GM23338 (cell line): Measurements from ENCODE around the gene RPEL1. TPM values are rescaled to one million over a fixed set of nuclear protein-coding genes. Genes with fewer than 3 reads are reported as not detected.

Experiments used
- ATAC-seq: fragments of 200-7000 bp; cut with Tn5 transposase; 3 replicates; pipeline ENCODE4 v1.9.1; 2020
- DNase-seq: peaks from one replicate; pipeline ENCODE4 v3.0.0-alpha.2; 2015; ENCODE audit warnings: low spot score
- H2AFZ ChIP-seq: fragments of 200-600 bp; sonication (generic); 2 replicates; pipeline ENCODE4 v1.8.0; 2016; ENCODE audit warnings: antibody characterized with exemption, mild to moderate bottlenecking, moderate library complexity
- H3F3A ChIP-seq: fragments of 200-600 bp; sonication (generic); replicated peaks from 2 replicates; pipeline ENCODE4 v1.8.0; 2017; ENCODE audit warnings: antibody characterized with exemption, mixed run types, low read depth
- H3K27ac ChIP-seq: fragments of 200-600 bp; sonication (generic); 2 replicates; pipeline ENCODE4 v1.6.1; 2016; ENCODE audit warnings: low read depth
- H3K27me3 ChIP-seq: fragments of 200-600 bp; sonication (generic); 2 replicates; pipeline ENCODE4 v1.8.0; 2016; ENCODE audit warnings: mild to moderate bottlenecking, mixed run types, moderate library complexity; ENCODE audit not compliant: insufficient read depth
- H3K36me3 ChIP-seq: fragments of 200-600 bp; sonication (generic); 2 replicates; pipeline ENCODE4 v1.8.0; 2016; ENCODE audit warnings: mild to moderate bottlenecking; ENCODE audit not compliant: insufficient read depth
- H3K4me1 ChIP-seq: fragments of 200-600 bp; sonication (generic); 2 replicates; pipeline ENCODE4 v1.8.0; 2016; ENCODE audit warnings: mild to moderate bottlenecking, moderate library complexity; ENCODE audit not compliant: insufficient read depth
- H3K4me2 ChIP-seq: fragments of 200-600 bp; sonication (generic); 2 replicates; pipeline ENCODE4 v1.7.1; 2017; ENCODE audit warnings: mixed run types
- H3K4me3 ChIP-seq: fragments of 200-600 bp; sonication (generic); 2 replicates; pipeline ENCODE4 v1.6.1; 2016; ENCODE audit warnings: mixed run types
- H3K79me2 ChIP-seq: fragments of 200-600 bp; sonication (generic); replicated peaks from 2 replicates; pipeline ENCODE4 v1.8.0; 2017; ENCODE audit warnings: mild to moderate bottlenecking; ENCODE audit not compliant: insufficient read depth
- H3K9me2 ChIP-seq: fragments of 200-600 bp; sonication (generic); 2 replicates; pipeline ENCODE4 v1.8.0; 2017; ENCODE audit not compliant: insufficient read depth
- H4K20me1 ChIP-seq: fragments of 200-600 bp; sonication (generic); replicated peaks from 2 replicates; pipeline ENCODE4 v1.8.0; 2017; ENCODE audit warnings: mild to moderate bottlenecking; ENCODE audit not compliant: insufficient read depth
- H3K27ac Mint-ChIP-seq: 2 replicates; pipeline ENCODE4 v1.8.0; 2020; ENCODE audit warnings: inconsistent platforms, mild to moderate bottlenecking, moderate library complexity, mixed read lengths
- H3K27me3 Mint-ChIP-seq: 3 replicates; pipeline ENCODE4 v1.8.0; 2022; ENCODE audit warnings: low read depth, mild to moderate bottlenecking, moderate library complexity, mixed read lengths, inconsistent platforms; ENCODE audit not compliant: insufficient read depth, poor library complexity
- H3K36me3 Mint-ChIP-seq: 3 replicates; pipeline ENCODE4 v1.8.0; 2021; ENCODE audit warnings: low read depth, mild to moderate bottlenecking, inconsistent platforms, moderate library complexity, mixed read lengths
- H3K4me1 Mint-ChIP-seq: 3 replicates; pipeline ENCODE4 v1.8.0; 2020; ENCODE audit warnings: mild to moderate bottlenecking, inconsistent platforms, mixed read lengths
- H3K4me3 Mint-ChIP-seq: 3 replicates; pipeline ENCODE4 v1.8.0; 2021; ENCODE audit warnings: moderate library complexity, mild to moderate bottlenecking, inconsistent platforms, mixed read lengths
- H3K9me3 Mint-ChIP-seq: 3 replicates; pipeline ENCODE4 v1.8.0; 2020; ENCODE audit warnings: moderate library complexity, mild to moderate bottlenecking, inconsistent platforms, mixed read lengths
- CREB1 ChIP-seq: fragments of 250-450 bp; sonication (Bioruptor Pico); IDR thresholded peaks from 2 replicates; pipeline ENCODE4 v1.5.0; 2020; ENCODE audit warnings: low read depth, mild to moderate bottlenecking, moderate library complexity
- EZH2phosphoT487 ChIP-seq: fragments of 200-600 bp; sonication (generic); IDR thresholded peaks from one replicate; pipeline ENCODE4 v1.8.1; 2018; ENCODE audit warnings: antibody characterized with exemption; ENCODE audit not compliant: unreplicated experiment
- POLR2AphosphoS5 ChIP-seq: IDR thresholded peaks from 2 replicates; pipeline ENCODE4 v1.6.1; 2016; ENCODE audit warnings: antibody characterized with exemption, low read depth
- ZNF114 ChIP-seq: fragments of 250-450 bp; sonication (Bioruptor Pico); IDR thresholded peaks from 2 replicates; pipeline ENCODE4 v1.5.0; 2020; ENCODE audit warnings: mild to moderate bottlenecking, moderate library complexity
- ZNF331 ChIP-seq: fragments of 250-450 bp; sonication (Bioruptor Pico); IDR thresholded peaks from 2 replicates; pipeline ENCODE4 v1.5.0; 2020; ENCODE audit warnings: low read depth, mild to moderate bottlenecking, moderate library complexity
- polyA plus RNA-seq: library from polyadenylated mRNA; unstranded; fragments of >200 nt; fragmentation: Nextera tagmentation; extraction: Ambion mirVana; gene quantifications from 2 replicates; pipeline ENCODE4 v1.2.1, GENCODE V29; 2016
- total RNA-seq: library from RNA; depleted of rRNA; stranded (reverse); fragments of >200 nt; shearing (Covaris generic); gene quantifications from 2 replicates; pipeline ENCODE4 v1.2.3, GENCODE V29; 2014
- TF ChIP-seq, protein P1 (sequence below): IDR thresholded peaks from one replicate; pipeline ENCODE4 v1.6.1; 2018; ENCODE audit warnings: antibody characterized with exemption; ENCODE audit not compliant: unreplicated experiment
- TF ChIP-seq, protein P2 (sequence below): IDR thresholded peaks from 2 replicates; pipeline ENCODE4 v1.6.1; 2016; ENCODE audit warnings: antibody characterized with exemption
- TF ChIP-seq, protein P3 (sequence below): fragments of 250-450 bp; sonication (Bioruptor Pico); IDR thresholded peaks from 2 replicates; pipeline ENCODE4 v1.5.0; 2020; ENCODE audit warnings: mild to moderate bottlenecking, moderate library complexity

RPEL1 gene
- total and polyA plus RNA-seq, 2 experiments from 2014 or later, result not detected

DNA sequence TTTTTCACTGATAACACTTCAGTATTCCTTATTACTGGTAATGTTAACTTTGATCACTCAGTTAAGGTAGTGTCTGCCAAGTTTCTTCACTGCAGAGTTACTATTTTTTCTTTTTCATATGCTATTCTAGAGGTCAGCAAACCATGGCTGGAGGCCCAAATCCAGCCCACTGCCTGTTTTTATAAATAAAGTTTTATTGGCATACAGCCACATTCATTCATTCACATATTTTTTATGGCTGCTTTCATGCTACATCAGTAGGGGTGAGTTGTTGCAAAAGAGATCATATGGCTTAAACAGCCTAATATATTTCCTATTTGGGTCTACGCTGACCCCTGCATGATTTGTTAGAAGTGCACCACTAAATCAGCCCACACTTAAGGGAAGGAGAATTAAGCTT lies 10.9 kb downstream of the RPEL1 start:
- H3K4me2 ChIP-seq, result no peak overlapping the region
- Mint-ChIP-seq H3K27me3 (peaks cover 2% of the 10 kb centered on the region), H3K27ac (no peak overlapping the region), H3K4me3 (no peak overlapping the region), H3K9me3 (peaks cover 37% of the 10 kb centered on the region), H3K36me3 (peaks cover 20% of the 10 kb centered on the region; the same call in 2 of the 3 replicates), H3K4me1 (no peaks in the 10 kb centered on the region; the same call in 2 of the 3 replicates)
- 0 out of 2 replicates have a peak, but pooled peaks cover 4% of the 10 kb centered on the region for H3K9me2 ChIP-seq
- no peak overlapping the region for H3K4me3 ChIP-seq
- DNase-seq, result no peak
- no peaks in the 10 kb centered on the region for H3K79me2 ChIP-seq
- no peak overlapping the region for H2AFZ ChIP-seq
- no peak overlapping the region for H3K27ac ChIP-seq
- H3K27me3 ChIP-seq, result no peaks in the 10 kb centered on the region
- no peaks in the 10 kb centered on the region for H4K20me1 ChIP-seq
- no peaks in the 10 kb centered on the region; the same call in 1 of the 2 replicates for H3K36me3 ChIP-seq
- no peaks in the 10 kb centered on the region for H3K4me1 ChIP-seq
- no peaks in the 10 kb centered on the region for H3F3A ChIP-seq
- TF ChIP-seq EZH2phosphoT487, result no peak
- TF ChIP-seq ZNF331 (CRISPR knock-in tag), result no peak
- TF ChIP-seq, protein P1, sequence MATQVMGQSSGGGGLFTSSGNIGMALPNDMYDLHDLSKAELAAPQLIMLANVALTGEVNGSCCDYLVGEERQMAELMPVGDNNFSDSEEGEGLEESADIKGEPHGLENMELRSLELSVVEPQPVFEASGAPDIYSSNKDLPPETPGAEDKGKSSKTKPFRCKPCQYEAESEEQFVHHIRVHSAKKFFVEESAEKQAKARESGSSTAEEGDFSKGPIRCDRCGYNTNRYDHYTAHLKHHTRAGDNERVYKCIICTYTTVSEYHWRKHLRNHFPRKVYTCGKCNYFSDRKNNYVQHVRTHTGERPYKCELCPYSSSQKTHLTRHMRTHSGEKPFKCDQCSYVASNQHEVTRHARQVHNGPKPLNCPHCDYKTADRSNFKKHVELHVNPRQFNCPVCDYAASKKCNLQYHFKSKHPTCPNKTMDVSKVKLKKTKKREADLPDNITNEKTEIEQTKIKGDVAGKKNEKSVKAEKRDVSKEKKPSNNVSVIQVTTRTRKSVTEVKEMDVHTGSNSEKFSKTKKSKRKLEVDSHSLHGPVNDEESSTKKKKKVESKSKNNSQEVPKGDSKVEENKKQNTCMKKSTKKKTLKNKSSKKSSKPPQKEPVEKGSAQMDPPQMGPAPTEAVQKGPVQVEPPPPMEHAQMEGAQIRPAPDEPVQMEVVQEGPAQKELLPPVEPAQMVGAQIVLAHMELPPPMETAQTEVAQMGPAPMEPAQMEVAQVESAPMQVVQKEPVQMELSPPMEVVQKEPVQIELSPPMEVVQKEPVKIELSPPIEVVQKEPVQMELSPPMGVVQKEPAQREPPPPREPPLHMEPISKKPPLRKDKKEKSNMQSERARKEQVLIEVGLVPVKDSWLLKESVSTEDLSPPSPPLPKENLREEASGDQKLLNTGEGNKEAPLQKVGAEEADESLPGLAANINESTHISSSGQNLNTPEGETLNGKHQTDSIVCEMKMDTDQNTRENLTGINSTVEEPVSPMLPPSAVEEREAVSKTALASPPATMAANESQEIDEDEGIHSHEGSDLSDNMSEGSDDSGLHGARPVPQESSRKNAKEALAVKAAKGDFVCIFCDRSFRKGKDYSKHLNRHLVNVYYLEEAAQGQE, result no peak
- TF ChIP-seq, protein P2, sequence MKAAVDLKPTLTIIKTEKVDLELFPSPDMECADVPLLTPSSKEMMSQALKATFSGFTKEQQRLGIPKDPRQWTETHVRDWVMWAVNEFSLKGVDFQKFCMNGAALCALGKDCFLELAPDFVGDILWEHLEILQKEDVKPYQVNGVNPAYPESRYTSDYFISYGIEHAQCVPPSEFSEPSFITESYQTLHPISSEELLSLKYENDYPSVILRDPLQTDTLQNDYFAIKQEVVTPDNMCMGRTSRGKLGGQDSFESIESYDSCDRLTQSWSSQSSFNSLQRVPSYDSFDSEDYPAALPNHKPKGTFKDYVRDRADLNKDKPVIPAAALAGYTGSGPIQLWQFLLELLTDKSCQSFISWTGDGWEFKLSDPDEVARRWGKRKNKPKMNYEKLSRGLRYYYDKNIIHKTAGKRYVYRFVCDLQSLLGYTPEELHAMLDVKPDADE, result no peak
- TF ChIP-seq CREB1, result no peak
- no peak for TF ChIP-seq ZNF114
- TF ChIP-seq POLR2AphosphoS5, result no peak
- no peak for ATAC-seq

DNA sequence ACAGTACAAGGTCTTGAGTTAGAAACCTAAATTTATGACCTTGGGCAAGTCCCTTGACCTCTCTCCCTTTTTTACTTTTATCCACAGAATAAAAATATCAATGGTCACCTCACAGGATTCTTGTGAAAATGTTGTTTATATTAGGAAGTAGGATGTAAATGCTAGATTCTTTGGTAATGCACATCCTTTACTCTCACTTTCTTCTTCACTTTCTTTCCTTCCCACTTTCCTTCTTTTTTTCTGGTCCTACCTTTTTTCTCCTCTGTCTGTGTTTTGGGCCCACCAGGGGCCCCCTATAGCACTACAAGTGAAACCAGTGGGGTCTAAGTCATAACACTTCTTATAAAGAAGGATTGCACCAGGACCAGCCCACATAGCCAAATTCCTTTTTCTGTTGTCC lies 12.1 kb downstream of the RPEL1 start:
- no peaks in the 10 kb centered on the region; the same call in 1 of the 2 replicates for H3K36me3 ChIP-seq
- H3K9me2 ChIP-seq, result no peaks in the 10 kb centered on the region
- no peak overlapping the region for H3K4me2 ChIP-seq
- Mint-ChIP-seq H3K36me3 (peaks cover 20% of the 10 kb centered on the region; the same call in 2 of the 3 replicates), H3K4me1 (no peaks in the 10 kb centered on the region; the same call in 2 of the 3 replicates), H3K9me3 (peaks cover 35% of the 10 kb centered on the region), H3K27me3 (peaks cover 2% of the 10 kb centered on the region), H3K4me3 (no peak overlapping the region), H3K27ac (no peak overlapping the region)
- no peak overlapping the region for H3K4me3 ChIP-seq
- H3K79me2 ChIP-seq, result no peaks in the 10 kb centered on the region
- H3K27ac ChIP-seq, result no peak overlapping the region
- no peaks in the 10 kb centered on the region for H4K20me1 ChIP-seq
- DNase-seq, result no peak
- H3F3A ChIP-seq, result no peaks in the 10 kb centered on the region
- TF ChIP-seq, protein P3, sequence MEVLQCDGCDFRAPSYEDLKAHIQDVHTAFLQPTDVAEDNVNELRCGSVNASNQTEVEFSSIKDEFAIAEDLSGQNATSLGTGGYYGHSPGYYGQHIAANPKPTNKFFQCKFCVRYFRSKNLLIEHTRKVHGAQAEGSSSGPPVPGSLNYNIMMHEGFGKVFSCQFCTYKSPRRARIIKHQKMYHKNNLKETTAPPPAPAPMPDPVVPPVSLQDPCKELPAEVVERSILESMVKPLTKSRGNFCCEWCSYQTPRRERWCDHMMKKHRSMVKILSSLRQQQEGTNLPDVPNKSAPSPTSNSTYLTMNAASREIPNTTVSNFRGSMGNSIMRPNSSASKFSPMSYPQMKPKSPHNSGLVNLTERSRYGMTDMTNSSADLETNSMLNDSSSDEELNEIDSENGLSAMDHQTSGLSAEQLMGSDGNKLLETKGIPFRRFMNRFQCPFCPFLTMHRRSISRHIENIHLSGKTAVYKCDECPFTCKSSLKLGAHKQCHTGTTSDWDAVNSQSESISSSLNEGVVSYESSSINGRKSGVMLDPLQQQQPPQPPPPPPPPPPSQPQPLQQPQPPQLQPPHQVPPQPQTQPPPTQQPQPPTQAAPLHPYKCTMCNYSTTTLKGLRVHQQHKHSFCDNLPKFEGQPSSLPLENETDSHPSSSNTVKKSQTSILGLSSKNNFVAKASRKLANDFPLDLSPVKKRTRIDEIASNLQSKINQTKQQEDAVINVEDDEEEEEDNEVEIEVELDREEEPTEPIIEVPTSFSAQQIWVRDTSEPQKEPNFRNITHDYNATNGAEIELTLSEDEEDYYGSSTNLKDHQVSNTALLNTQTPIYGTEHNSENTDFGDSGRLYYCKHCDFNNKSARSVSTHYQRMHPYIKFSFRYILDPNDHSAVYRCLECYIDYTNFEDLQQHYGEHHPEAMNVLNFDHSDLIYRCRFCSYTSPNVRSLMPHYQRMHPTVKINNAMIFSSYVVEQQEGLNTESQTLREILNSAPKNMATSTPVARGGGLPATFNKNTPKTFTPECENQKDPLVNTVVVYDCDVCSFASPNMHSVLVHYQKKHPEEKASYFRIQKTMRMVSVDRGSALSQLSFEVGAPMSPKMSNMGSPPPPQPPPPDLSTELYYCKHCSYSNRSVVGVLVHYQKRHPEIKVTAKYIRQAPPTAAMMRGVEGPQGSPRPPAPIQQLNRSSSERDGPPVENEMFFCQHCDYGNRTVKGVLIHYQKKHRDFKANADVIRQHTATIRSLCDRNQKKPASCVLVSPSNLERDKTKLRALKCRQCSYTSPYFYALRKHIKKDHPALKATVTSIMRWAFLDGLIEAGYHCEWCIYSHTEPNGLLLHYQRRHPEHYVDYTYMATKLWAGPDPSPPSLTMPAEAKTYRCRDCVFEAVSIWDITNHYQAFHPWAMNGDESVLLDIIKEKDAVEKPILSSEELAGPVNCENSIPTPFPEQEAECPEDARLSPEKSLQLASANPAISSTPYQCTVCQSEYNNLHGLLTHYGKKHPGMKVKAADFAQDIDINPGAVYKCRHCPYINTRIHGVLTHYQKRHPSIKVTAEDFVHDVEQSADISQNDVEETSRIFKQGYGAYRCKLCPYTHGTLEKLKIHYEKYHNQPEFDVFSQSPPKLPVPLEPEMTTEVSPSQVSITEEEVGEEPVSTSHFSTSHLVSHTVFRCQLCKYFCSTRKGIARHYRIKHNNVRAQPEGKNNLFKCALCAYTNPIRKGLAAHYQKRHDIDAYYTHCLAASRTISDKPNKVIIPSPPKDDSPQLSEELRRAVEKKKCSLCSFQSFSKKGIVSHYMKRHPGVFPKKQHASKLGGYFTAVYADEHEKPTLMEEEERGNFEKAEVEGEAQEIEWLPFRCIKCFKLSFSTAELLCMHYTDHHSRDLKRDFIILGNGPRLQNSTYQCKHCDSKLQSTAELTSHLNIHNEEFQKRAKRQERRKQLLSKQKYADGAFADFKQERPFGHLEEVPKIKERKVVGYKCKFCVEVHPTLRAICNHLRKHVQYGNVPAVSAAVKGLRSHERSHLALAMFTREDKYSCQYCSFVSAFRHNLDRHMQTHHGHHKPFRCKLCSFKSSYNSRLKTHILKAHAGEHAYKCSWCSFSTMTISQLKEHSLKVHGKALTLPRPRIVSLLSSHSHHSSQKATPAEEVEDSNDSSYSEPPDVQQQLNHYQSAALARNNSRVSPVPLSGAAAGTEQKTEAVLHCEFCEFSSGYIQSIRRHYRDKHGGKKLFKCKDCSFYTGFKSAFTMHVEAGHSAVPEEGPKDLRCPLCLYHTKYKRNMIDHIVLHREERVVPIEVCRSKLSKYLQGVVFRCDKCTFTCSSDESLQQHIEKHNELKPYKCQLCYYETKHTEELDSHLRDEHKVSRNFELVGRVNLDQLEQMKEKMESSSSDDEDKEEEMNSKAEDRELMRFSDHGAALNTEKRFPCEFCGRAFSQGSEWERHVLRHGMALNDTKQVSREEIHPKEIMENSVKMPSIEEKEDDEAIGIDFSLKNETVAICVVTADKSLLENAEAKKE (CRISPR knock-in tag), result no peak
- ATAC-seq, result no peak
- no peaks in the 10 kb centered on the region for H3K27me3 ChIP-seq
- H2AFZ ChIP-seq, result no peak overlapping the region
- no peaks in the 10 kb centered on the region for H3K4me1 ChIP-seq
